Urinary bladder (tissue), 4 donors: ENCODE results near the gene HM13. TPM values are rescaled to one million over a fixed set of nuclear protein-coding genes. Genes with fewer than 3 reads are reported as not detected.

ENCODE experiments used
- DNase-seq: peaks from one replicate; pipeline ENCODE4 v3.0.0-alpha.2; 2015; ENCODE audit errors: extremely low spot score
- H3K27ac ChIP-seq: one replicate; pipeline ENCODE4 v1.5.1; 2013; ENCODE audit warnings: low read depth, mild to moderate bottlenecking, moderate library complexity
- H3K36me3 ChIP-seq: one replicate; pipeline ENCODE4 v1.6.1; 2013; ENCODE audit warnings: mild to moderate bottlenecking, moderate library complexity; ENCODE audit not compliant: insufficient read depth
- H3K4me1 ChIP-seq: one replicate; pipeline ENCODE4 v1.6.1; 2013; ENCODE audit warnings: mild to moderate bottlenecking, moderate library complexity; ENCODE audit not compliant: insufficient read depth
- H3K4me3 ChIP-seq: one replicate; pipeline ENCODE4 v1.5.1; 2013; ENCODE audit warnings: low read depth, low read length
- WGBS: extraction: QIAGEN DNeasy Blood & Tissue Kit; methylation state at CpG from one replicate; pipeline ENCODE4 v1.1.7; 2013; 5-methylcytosine and 5-hydroxymethylcytosine counted together
- polyA plus RNA-seq: library from polyadenylated mRNA; stranded (reverse); fragments of 200-250 nt; gene quantifications from one replicate; pipeline ENCODE4 v1.2.3, GENCODE V29; 2013
- total RNA-seq: library from RNA; depleted of rRNA; stranded (reverse); fragments of >200 nt; gene quantifications from one replicate; pipeline ENCODE4 v1.2.3, GENCODE V29; 2014
- donor health status: healthy with polysubstance abuse.
- donor health status: healthy.

Gene HM13
- total and polyA plus RNA-seq, 2 donors = 48.8 to 90.4 TPM

- WGBS = 87% methylated on average over 2 of the region's 2 CpGs
- Histone ChIP-seq H3K4me1 (no peaks in the 10 kb centered on the region), H3K27ac (no peak overlapping the region), H3K4me3 (no peak overlapping the region), H3K36me3 (no peaks in the 10 kb centered on the region)
- no peak for DNase-seq
Measured at GRCh38 chr20:31559704-31560093, 45.5 kb downstream of the HM13 start.

GRCh38 chr20:31560094-31560745, 46.0 kb downstream of the HM13 start:
- H3K4me3 ChIP-seq = no peak overlapping the region

GRCh38 chr20:31560746-31561598, 46.7 kb downstream of the HM13 start:
- Histone ChIP-seq H3K4me3 (no peak overlapping the region), H3K27ac (no peak overlapping the region), H3K36me3 (no peaks in the 10 kb centered on the region), H3K4me1 (no peaks in the 10 kb centered on the region)
- 66% methylated on average over 7 of the region's 7 CpGs for WGBS
- DNase-seq = no peak

More at GRCh38 chr20:31560094-31560745, 46.0 kb downstream of the HM13 start:
- H3K4me1 ChIP-seq = no peaks in the 10 kb centered on the region
- 22% methylated on average over 6 of the region's 6 CpGs for WGBS
- no peaks in the 10 kb centered on the region for H3K36me3 ChIP-seq
- H3K27ac ChIP-seq = no peak overlapping the region
- DNase-seq = no peak

- 63% methylated on average over 1 of the region's 1 CpG for WGBS
- Histone ChIP-seq H3K27ac (no peak overlapping the region), H3K36me3 (no peaks in the 10 kb centered on the region), H3K4me3 (no peak overlapping the region), H3K4me1 (no peaks in the 10 kb centered on the region)
- DNase-seq = no peak
Measured at GRCh38 chr20:31562241-31562640, 48.0 kb downstream of the HM13 start.

GRCh38 chr20:31564284-31564683, 50.0 kb downstream of the HM13 start:
- no peaks in the 10 kb centered on the region for H3K36me3 ChIP-seq
- DNase-seq = no peak
- H3K4me3 ChIP-seq = no peak overlapping the region
- H3K4me1 ChIP-seq = no peaks in the 10 kb centered on the region
- H3K27ac ChIP-seq = peak overlapping the region; percentile 27
- 84% methylated on average over 6 of the region's 6 CpGs for WGBS

DNA sequence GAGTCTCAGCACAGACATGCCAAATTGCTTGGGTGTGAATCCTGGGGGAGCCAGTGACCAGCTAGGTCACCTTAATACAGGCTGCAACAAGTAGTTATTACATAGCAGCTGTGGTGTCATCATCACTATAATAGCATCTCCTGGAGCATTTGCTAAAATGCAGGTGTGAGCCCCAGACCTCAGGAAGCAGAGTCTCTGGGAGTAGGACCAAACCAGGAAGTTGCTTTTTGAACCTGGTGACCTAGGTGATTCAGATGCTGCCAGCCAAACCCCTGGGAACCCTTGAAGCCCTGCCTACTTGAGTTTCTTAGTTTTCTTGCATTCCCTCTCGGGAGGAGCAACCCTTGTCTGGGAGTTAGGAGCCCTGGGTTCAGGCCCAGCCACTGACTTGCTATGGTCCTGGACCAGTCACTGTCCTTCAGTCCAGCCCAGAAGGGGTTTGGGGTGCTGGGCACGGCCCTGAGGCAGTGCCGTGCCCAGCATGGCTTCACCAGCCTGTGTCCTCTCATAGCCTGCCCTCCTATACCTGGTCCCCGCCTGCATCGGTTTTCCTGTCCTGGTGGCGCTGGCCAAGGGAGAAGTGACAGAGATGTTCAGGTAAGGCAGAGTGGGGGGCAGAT, 51.6 kb downstream of the HM13 start:
- no peak overlapping the region for H3K4me3 ChIP-seq
- 92% methylated on average over 6 of the region's 6 CpGs for WGBS
- H3K36me3 ChIP-seq = no peaks in the 10 kb centered on the region
- no peak for DNase-seq
- H3K4me1 ChIP-seq = no peaks in the 10 kb centered on the region
- peak overlapping the region; percentile 72 for H3K27ac ChIP-seq

DNA sequence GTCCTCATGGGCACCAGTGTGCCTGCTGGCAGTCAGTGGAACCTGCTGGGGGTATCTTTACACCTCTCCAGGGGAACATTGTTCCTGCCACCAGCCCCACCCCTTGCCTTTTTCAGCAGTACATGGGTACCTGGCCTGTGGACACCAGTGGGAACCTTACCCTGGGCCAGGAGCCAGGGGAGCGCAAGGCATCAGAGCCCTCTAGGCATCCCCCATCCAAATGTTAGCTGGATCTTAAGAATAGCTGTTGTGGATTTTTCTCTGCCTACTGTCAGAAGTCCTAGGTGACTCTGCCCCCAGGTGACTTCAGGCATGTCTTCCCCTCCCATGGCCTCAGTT, 52.0 kb downstream of the HM13 start:
- Histone ChIP-seq H3K27ac (peak overlapping the region; percentile 72), H3K4me1 (no peaks in the 10 kb centered on the region), H3K4me3 (no peak overlapping the region), H3K36me3 (no peaks in the 10 kb centered on the region)
- DNase-seq = no peak
- WGBS = 94% methylated on average over 1 of the region's 1 CpG

DNA sequence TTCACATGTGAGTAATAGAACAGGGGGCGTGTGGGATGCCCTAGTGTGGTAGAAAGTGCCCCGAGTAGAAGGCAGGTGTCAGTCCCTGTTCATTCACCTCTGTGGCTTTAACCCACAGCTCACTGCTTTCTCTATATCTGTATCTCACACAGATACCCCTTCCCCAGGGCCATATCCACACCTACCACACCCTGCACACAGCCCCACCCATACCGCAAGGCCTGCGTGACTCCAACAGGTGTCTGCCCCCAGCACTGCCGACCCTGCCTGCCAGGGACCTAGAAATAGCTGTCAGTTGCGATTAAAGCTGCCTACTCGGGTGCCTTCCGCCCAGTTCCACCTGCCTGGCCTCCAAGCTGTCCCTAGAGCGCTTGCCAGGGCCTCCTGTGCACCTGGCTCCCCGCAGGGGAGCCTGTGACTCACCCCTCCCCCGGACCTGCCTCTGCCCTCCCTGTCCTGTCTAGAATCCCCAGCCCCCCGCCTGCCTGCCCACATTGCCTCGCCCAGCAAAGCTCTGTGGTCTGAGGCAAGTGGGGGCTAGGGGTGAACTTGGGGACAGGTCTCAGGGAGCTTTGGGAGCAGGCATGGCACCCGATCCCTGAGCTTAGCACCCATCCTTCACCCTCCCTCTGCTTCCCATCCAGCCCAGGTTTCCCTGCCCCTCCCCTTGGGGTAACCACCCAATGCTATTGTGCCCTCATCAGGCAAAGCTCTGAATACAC, 52.6 kb downstream of the HM13 start:
- H3K4me1 ChIP-seq = no peaks in the 10 kb centered on the region
- peak overlapping the region; percentile 72 for H3K27ac ChIP-seq
- 82% methylated on average over 14 of the region's 14 CpGs for WGBS
- no peaks in the 10 kb centered on the region for H3K36me3 ChIP-seq
- no peak overlapping the region for H3K4me3 ChIP-seq
- no peak for DNase-seq

- Histone ChIP-seq H3K36me3 (no peaks in the 10 kb centered on the region), H3K4me1 (no peaks in the 10 kb centered on the region), H3K4me3 (no peak overlapping the region), H3K27ac (peak overlapping the region; percentile 72)
- DNase-seq = no peak
Measured at GRCh38 chr20:31567380-31567720, 53.1 kb downstream of the HM13 start.

- WGBS = 75% methylated on average over 21 of the region's 21 CpGs
- Histone ChIP-seq H3K4me3 (no peak overlapping the region), H3K4me1 (no peaks in the 10 kb centered on the region), H3K27ac (peak overlapping the region; percentile 18), H3K36me3 (no peaks in the 10 kb centered on the region)
- no peak for DNase-seq
Measured at GRCh38 chr20:31568041-31568731, 53.9 kb downstream of the HM13 start.

- Histone ChIP-seq H3K4me3 (no peak overlapping the region), H3K4me1 (peaks cover 1% of the 10 kb centered on the region), H3K36me3 (no peaks in the 10 kb centered on the region), H3K27ac (peak overlapping the region; percentile 18)
- DNase-seq = no peak
- 88% methylated on average over 5 of the region's 5 CpGs for WGBS
Measured at GRCh38 chr20:31568773-31569162, 54.5 kb downstream of the HM13 start.

DNA sequence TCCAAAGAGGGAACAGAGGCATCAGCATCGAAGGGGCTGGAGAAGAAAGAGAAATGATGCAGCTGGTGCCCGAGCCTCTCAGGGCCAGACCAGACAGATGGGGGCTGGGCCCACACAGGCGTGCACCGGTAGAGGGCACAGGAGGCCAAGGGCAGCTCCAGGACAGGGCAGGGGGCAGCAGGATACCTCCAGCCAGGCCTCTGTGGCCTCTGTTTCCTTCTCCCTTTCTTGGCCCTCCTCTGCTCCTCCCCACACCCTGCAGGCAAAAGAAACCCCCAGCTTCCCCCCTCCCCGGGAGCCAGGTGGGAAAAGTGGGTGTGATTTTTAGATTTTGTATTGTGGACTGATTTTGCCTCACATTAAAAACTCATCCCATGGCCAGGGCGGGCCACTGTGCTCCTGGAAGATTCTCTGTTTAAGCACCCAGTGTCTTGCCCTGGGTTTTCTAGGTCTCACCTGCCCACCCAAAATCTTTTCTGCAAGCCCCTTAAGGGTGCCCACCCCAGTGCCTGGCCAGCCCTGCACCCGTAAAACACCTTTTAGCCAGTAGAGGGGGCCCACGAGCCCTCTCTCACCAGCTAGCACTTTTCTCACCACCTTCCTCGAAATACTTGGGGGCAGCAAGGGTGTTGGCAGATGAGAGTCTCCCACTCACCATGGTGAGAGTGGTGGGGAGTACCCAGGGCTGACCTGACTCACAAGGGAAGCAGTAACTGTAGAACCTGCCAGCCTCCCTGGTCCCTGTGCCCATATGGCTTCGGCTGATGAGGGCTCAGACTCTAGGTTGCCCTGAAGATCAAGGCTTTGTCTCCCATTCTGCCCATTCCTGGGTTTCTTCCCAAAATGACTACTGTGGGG, 55.1 kb downstream of the HM13 start:
- no peak for DNase-seq
- H3K27ac ChIP-seq = peak overlapping the region; percentile 79
- H3K4me1 ChIP-seq = peaks cover 1% of the 10 kb centered on the region
- H3K4me3 ChIP-seq = no peak overlapping the region
- H3K36me3 ChIP-seq = no peaks in the 10 kb centered on the region
- WGBS = 30% methylated on average over 10 of the region's 10 CpGs
